GM06990 (cell line): ENCODE measurements around the gene NUTM1.

Experiments used
- DNase-seq: peaks from one replicate; pipeline ENCODE4 v3.0.0-alpha.2; 2011; ENCODE audit not compliant: insufficient read length; ENCODE audit errors: extremely low read depth
- H3K27me3 ChIP-seq: replicated peaks from 2 replicates; pipeline ENCODE4 v1.6.0; 2011; ENCODE audit warnings: low read length; ENCODE audit not compliant: control insufficient read depth, insufficient read depth
- H3K36me3 ChIP-seq: 2 replicates; pipeline ENCODE4 v1.5.1; 2011; ENCODE audit warnings: low read length; ENCODE audit not compliant: control insufficient read depth, insufficient read depth
- H3K4me3 ChIP-seq: replicated peaks from 2 replicates; pipeline ENCODE4 v1.5.1; 2011; ENCODE audit warnings: low read depth, mild to moderate bottlenecking, control low read depth, low read length
- CTCF ChIP-seq: IDR thresholded peaks from 2 replicates; pipeline ENCODE4 v1.5.1; 2011; ENCODE audit warnings: low read length, control low read depth, mild to moderate bottlenecking, inconsistent platforms; ENCODE audit not compliant: insufficient read depth, poor library complexity, severe bottlenecking

Gene NUTM1

GRCh38 chr15:34359416-34359815 lies 16.3 kb downstream of the NUTM1 start:
- Histone ChIP-seq H3K4me3 (no peak overlapping the region), H3K36me3 (peaks cover 30% of the 10 kb centered on the region)

GRCh38 chr15:34360298-34360697 lies 17.2 kb downstream of the NUTM1 start:
- no peak for DNase-seq
- H3K36me3 ChIP-seq = peaks cover 30% of the 10 kb centered on the region
- H3K4me3 ChIP-seq = no peak overlapping the region
- H3K27me3 ChIP-seq = no peaks in the 10 kb centered on the region
- TF ChIP-seq CTCF = no peak

More at GRCh38 chr15:34359416-34359815, 16.3 kb downstream of the NUTM1 start:
- DNase-seq = no peak
- no peaks in the 10 kb centered on the region for H3K27me3 ChIP-seq
- no peak for TF ChIP-seq CTCF

- no peak for DNase-seq
- Histone ChIP-seq H3K27me3 (no peaks in the 10 kb centered on the region), H3K4me3 (no peak overlapping the region), H3K36me3 (peaks cover 27% of the 10 kb centered on the region)
- TF ChIP-seq CTCF = no peak
These were observed 18.2 kb downstream of the NUTM1 start for GRCh38 chr15:34361278-34361677.

- no peaks in the 10 kb centered on the region for H3K27me3 ChIP-seq
- DNase-seq = no peak
- TF ChIP-seq CTCF = no peak
- H3K4me3 ChIP-seq = no peak overlapping the region
- peaks cover 20% of the 10 kb centered on the region for H3K36me3 ChIP-seq
These were observed 19.1 kb downstream of the NUTM1 start for GRCh38 chr15:34362047-34362773.

- Histone ChIP-seq H3K36me3 (peaks cover 18% of the 10 kb centered on the region), H3K27me3 (no peaks in the 10 kb centered on the region), H3K4me3 (no peak overlapping the region)
- no peak for DNase-seq
- TF ChIP-seq CTCF = no peak
These were observed 20.9 kb downstream of the NUTM1 start for GRCh38 chr15:34364041-34364440.
